Left lung (tissue), 10 donors: ENCODE results near the gene FGFRL1. TPM values are rescaled to one million over a fixed set of nuclear protein-coding genes. Genes with fewer than 3 reads are reported as not detected.

ENCODE experiments used
- ATAC-seq: fragments of 200-7000 bp; cut with Tn5 transposase; one replicate; pipeline ENCODE4 v1.9.1; 2020; ENCODE audit warnings: moderate library complexity
- DNase-seq, 4 donors: peaks; one replicate each; pipeline ENCODE4 v3.0.0-alpha.2; 2013 to 2020
- H3K27ac ChIP-seq, 2 donors: fragments of 200-600 bp; sonication (generic) in 1 of 2; one replicate each; pipeline versions ENCODE4 v1.5.0 to v1.8.0; 2020 to 2021
- H3K27me3 ChIP-seq, 2 donors: fragments of 200-600 bp; sonication (generic) in 1 of 2; one replicate each; pipeline versions ENCODE4 v1.5.0 to v1.8.0; 2020 to 2021
- H3K36me3 ChIP-seq, 2 donors: fragments of 200-600 bp; sonication (generic) in 1 of 2; one replicate each; pipeline versions ENCODE4 v1.5.0 to v1.8.0; 2020 to 2021
- H3K4me1 ChIP-seq, 2 donors: fragments of 200-600 bp; one replicate each; pipeline ENCODE4 v1.8.0; 2021
- H3K4me3 ChIP-seq, 2 donors: fragments of 200-600 bp; sonication (generic) in 1 of 2; one replicate each; pipeline versions ENCODE4 v1.5.0 to v1.8.0; 2020 to 2021; ENCODE audit warnings: mild to moderate bottlenecking in 1 of 2
- H3K9me3 ChIP-seq, 2 donors: fragments of 200-600 bp; sonication (generic) in 1 of 2; one replicate each; pipeline versions ENCODE4 v1.5.0 to v1.8.0; 2020 to 2021
- intact Hi-C, 2 donors: fragments of 100-400 bp; cut with DNase I; formaldehyde crosslinking; loops; one replicate each; pipeline versions ENCODE4 v1.11.2 to v1.14.2; 2022
- polyA plus RNA-seq, 6 donors: library from polyadenylated mRNA; unstranded; fragments of 120-200 nt; gene quantifications; one replicate each; pipeline ENCODE4 v1.2.1, GENCODE V29; 2013; ENCODE audit not compliant: insufficient read length in 6 of 6
- total RNA-seq, 2 donors: library from RNA; stranded (reverse); fragmentation: NEBNext Ultra II Directional; extraction: Animal tissue kit (Norgen Biotek cat#: 25700); gene quantifications; one replicate each; pipeline ENCODE4 v1.2.1, GENCODE V29; 2021
- TF ChIP-seq, protein P1 (sequence below), 2 donors: fragments of 200-600 bp; sonication (generic) in 1 of 2; IDR thresholded peaks; one replicate each; pipeline versions ENCODE4 v1.5.0 to v1.8.0; 2021; ENCODE audit warnings: antibody characterized with exemption in 2 of 2
- donor health status: DM: no; HTN: yes; CAD: no.
- donor health status: DM: no; HTN: no; CAD: no.

Gene FGFRL1
- total and polyA plus RNA-seq, 8 donors = 16.3 to 31.2 (median 21.3) TPM

DNA sequence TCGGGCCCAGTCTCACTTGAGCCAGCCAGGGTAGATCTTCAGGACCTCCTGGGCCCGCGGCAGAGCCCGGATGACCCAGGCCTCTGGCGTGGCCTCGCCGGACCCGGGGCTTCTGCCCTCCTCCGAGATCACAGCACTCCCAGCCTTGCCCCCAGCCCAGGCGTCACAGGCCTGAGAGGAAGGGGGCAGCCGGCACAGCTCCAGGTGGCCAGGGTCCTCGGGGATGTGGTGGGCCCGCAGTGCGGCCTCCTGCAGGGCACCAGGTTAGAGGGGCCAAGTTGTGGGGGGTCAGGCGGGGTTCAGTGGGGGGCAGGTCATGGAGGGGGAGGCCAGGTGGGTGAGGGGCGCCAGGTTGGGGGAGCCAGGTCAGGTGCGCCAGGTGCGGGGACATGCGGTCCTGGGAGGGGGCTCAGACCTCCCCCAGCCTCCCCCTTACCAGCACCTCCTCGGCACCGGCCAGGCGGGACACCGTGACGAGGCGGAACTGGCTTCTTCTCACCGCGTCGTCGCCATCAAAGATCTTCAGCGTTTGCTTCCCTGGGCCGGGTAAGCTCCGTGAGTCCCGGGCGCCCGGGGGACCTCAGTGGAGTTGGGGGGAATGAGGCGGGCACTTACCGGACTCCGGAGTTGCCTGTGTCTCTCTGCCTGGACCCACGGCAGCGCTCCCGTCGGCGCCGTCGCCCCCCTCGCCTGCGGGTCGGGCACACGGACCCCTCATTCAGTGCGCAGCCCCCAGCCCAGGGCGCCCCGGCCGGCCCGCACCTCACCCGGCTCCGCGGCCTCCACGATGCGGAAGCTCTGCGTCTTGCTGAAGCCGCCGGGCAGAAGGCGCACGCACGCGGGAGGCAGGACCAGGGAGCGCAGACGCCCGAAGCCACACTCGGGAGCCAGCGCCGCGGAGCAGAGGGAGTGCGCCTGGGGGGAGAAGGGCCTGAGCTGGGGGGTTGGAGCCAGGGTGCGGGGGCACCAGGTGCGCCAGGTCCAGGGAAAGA lies 44.0 kb upstream of the FGFRL1 start:
- no peak for ATAC-seq
- DNase-seq = peak in 1 of 4 donors; percentile 81
- H3K9me3 ChIP-seq = no peaks in the 10 kb centered on the region
- TF ChIP-seq, protein P1, sequence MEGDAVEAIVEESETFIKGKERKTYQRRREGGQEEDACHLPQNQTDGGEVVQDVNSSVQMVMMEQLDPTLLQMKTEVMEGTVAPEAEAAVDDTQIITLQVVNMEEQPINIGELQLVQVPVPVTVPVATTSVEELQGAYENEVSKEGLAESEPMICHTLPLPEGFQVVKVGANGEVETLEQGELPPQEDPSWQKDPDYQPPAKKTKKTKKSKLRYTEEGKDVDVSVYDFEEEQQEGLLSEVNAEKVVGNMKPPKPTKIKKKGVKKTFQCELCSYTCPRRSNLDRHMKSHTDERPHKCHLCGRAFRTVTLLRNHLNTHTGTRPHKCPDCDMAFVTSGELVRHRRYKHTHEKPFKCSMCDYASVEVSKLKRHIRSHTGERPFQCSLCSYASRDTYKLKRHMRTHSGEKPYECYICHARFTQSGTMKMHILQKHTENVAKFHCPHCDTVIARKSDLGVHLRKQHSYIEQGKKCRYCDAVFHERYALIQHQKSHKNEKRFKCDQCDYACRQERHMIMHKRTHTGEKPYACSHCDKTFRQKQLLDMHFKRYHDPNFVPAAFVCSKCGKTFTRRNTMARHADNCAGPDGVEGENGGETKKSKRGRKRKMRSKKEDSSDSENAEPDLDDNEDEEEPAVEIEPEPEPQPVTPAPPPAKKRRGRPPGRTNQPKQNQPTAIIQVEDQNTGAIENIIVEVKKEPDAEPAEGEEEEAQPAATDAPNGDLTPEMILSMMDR (IDR thresholded peaks at IDR 0.05) = no peak
- no peak overlapping the region for H3K4me3 ChIP-seq
- H3K27ac ChIP-seq = no peak overlapping the region
- H3K4me1 ChIP-seq = peaks cover 9 to 19% of the 10 kb centered on the region in 2 donors
- peaks cover 0 to 5% of the 10 kb centered on the region in 2 donors for H3K27me3 ChIP-seq
- peaks cover 0 to 54% of the 10 kb centered on the region in 2 donors for H3K36me3 ChIP-seq
- intact Hi-C loops = no loop called here

DNA sequence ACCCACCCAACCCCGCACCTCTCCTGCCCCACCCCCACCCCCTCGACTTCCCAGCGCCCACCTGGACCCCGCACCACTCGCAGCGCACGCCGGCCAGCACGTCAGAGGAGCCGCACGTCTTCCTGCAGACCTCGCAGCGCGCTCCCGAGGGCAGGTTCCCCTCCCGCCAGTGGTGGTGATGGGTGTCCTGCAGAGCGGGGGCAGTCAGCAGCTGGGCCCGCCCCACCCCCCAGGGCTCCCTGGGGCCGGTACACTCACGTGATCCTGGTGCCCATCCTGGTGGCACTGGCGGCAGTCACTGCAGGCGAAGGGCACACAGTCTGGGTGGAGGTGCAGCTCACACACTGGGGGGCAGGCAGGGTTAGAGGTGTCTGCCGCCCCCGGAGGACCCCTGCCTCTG lies 43.2 kb upstream of the FGFRL1 start:
- H3K36me3 ChIP-seq = peaks cover 0 to 46% of the 10 kb centered on the region in 2 donors
- no peak overlapping the region for H3K27ac ChIP-seq
- intact Hi-C loops = no loop called here
- H3K9me3 ChIP-seq = no peaks in the 10 kb centered on the region
- DNase-seq (peak in 1 of 4 donors; percentile 68), ATAC-seq (no peak)
- H3K4me3 ChIP-seq = no peak overlapping the region
- peaks cover 0 to 5% of the 10 kb centered on the region in 2 donors for H3K27me3 ChIP-seq
- TF ChIP-seq, protein P1 (IDR thresholded peaks at IDR 0.05) = no peak
- H3K4me1 ChIP-seq = peaks cover 12 to 24% of the 10 kb centered on the region in 2 donors

DNA sequence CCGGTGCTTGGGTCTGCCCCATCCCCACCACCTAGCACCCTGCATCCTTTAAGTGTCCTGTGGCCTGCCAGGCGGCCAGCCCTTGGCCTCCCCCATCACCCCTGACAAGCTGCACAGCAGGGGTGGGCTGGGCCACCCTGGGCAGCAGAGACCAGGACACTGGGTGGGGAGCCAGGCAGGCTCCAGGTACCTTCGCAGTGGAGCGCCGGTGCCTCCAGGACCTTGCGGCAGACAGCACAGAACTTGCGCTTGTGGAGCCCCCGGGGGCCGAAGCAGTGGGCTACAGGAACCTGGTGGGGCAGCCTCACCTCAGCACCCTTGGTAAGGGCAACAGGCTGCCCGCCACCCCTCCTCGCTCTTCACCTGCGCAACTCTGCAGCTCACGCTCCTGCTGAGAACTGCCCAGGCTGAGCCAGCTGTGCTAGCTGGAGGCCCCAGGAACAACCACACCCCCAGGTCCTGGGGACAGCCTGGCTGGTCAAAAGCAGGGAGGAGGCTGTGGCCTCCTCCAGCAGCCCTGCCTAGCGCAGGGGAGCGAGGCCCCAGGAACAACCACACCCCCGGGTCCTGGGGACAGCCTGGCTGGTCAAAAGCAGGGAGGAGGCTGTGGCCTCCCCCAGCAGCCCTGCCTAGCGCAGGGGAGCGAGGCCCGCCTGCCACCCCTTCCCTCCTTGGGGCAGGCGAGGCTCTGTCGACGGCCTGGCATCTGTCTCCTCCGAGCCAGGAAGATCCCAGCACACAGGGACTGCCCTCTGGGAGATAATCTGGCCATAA lies 42.6 kb upstream of the FGFRL1 start:
- intact Hi-C loops = no loop called here
- Histone ChIP-seq H3K36me3 (peaks cover 0 to 40% of the 10 kb centered on the region in 2 donors), H3K4me3 (no peak overlapping the region), H3K9me3 (no peaks in the 10 kb centered on the region), H3K4me1 (peaks cover 12 to 26% of the 10 kb centered on the region in 2 donors), H3K27ac (no peak overlapping the region), H3K27me3 (peaks cover 0 to 5% of the 10 kb centered on the region in 2 donors)
- TF ChIP-seq, protein P1 (IDR thresholded peaks at IDR 0.05) = no peak
- ATAC-seq (no peak), DNase-seq (peak in 1 of 4 donors; percentile 65)

DNA sequence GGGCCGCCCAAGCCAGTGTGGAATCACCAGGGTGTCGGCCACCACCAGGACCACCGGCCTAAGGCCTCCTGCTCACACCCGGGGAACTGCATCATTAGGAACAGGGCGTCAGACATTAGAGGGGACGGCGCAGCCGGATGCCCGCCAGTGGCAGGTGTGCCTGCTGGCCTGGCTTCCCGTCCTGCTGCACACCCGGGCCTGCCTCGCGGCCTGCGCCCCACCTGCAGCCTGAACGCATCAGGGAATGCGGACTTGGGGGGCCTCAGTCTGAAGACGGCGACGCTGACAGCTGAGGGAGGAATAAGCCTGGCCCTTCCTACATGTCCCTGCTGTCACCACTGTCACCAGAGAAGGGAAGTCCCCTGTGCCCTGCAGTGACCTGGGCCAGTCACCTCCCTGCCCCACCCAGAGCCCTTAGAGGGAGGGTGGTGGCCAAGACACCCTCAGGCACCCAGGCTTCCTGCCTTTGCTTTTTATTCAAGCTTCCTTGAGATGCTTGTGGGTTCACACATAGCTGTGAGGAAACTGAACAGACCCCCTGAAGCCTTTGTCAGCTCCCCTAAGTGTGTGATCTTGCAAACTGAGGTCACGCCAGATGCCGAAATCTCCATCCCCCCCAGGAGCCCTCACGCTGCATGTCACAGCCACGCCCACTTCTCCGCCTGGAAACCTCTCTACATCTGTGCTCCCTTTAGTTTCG lies 41.2 kb upstream of the FGFRL1 start:
- H3K9me3 ChIP-seq = no peaks in the 10 kb centered on the region
- H3K4me3 ChIP-seq = no peak overlapping the region
- TF ChIP-seq, protein P1 (IDR thresholded peaks at IDR 0.05) = no peak
- DNase-seq (peak in 1 of 4 donors; percentile 79), ATAC-seq (no peak)
- intact Hi-C loops = no loop called here
- H3K27ac ChIP-seq = no peak overlapping the region
- H3K4me1 ChIP-seq = peaks cover 12 to 29% of the 10 kb centered on the region in 2 donors
- peaks cover 0 to 26% of the 10 kb centered on the region in 2 donors for H3K36me3 ChIP-seq
- H3K27me3 ChIP-seq = peaks cover 0 to 5% of the 10 kb centered on the region in 2 donors
